ENCODE results near the gene SDCCAG8.
A peak's percentile ranks its signal among the peaks of the same experiment; 100 is the strongest.

The SDCCAG8 gene

GRCh38 chr1:243483952-243484351, 228.1 kb downstream of the SDCCAG8 start:
- H3K4me3 ChIP-seq (ENCODE audit: low read length) = no peak overlapping the region
- H3K27ac ChIP-seq (ENCODE audit: low read depth, low read length) = no peak overlapping the region
- no peaks in the 10 kb centered on the region for H3K36me3 ChIP-seq (ENCODE audit: control insufficient read depth, insufficient read depth, low read length)
- no peaks in the 10 kb centered on the region for H3K27me3 ChIP-seq (ENCODE audit: control insufficient read depth, insufficient read depth, low read length)
- H3K4me1 ChIP-seq (ENCODE audit: control insufficient read depth, insufficient read depth, low read length) = no peaks in the 10 kb centered on the region
- H3K9ac ChIP-seq (ENCODE audit: low read length) = no peak overlapping the region

DNA sequence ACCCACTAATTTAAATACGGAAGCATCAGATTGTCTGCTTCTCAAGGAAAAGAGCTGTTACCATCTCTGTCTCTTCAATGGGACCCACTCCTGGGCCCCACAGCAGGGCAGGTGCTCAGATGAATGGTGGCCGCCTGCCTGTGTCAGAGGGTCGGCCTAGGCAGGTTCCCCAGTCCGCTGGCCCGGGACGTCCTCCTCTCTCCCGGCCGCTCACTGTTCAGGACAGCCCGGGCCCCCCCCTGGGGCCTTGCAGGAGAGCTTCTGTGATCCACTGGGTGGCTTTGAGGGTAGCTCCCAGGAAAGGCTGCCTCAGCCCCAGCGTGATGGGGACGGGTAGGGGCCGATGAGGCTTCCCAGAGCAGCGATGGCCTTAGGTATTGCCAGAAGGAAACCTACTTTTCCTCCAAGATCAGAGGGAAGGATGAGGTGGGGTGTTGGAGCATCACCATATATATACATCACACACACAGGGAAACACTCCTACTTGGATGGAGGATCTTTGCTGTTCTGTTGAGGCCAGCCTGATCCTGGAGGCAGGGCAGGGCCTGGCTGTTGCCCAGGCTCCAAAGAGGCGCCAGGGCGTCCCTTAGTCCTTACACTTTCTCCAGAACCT, 231.3 kb downstream of the SDCCAG8 start:
- no peaks in the 10 kb centered on the region for H3K4me1 ChIP-seq (ENCODE audit: control insufficient read depth, insufficient read depth, low read length)
- H3K36me3 ChIP-seq (ENCODE audit: control insufficient read depth, insufficient read depth, low read length) = no peaks in the 10 kb centered on the region
- H3K27me3 ChIP-seq (ENCODE audit: control insufficient read depth, insufficient read depth, low read length) = no peaks in the 10 kb centered on the region
- H3K27ac ChIP-seq (ENCODE audit: low read depth, low read length) = no peak overlapping the region
- no peak overlapping the region for H3K9ac ChIP-seq (ENCODE audit: low read length)
- no peak overlapping the region for H3K4me3 ChIP-seq (ENCODE audit: low read length)

DNA sequence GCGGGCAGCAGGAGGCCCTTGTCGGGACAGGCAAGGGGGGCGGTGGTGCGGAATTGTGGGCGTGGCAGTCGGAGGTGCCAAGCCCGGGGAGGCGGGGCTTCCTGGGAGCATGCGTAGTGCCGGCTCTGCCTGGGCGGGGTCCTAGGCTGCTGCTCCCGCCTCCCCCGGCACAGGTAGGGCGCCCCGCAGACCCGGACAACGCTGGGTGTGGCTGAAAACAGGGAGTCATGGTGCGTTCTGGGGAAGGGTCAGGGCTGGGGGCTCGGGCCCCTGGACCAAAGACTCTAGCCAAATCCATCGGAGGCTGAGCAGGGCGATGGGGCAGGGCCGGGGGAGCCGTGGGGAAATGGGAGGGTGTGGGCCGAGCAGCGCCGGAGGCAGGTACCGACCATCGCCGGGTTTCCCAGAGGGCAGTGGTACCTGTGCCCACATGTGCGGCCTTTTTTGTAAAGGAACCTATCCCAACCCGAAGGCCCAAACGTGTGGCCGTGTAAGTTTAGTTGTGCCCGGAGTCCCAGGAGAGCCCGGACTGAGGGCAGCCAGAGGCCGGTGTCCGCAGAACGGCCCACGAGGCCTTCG, 231.9 kb downstream of the SDCCAG8 start:
- Histone ChIP-seq H3K9ac (ENCODE audit: low read length) (no peak overlapping the region), H3K4me3 (ENCODE audit: low read length) (no peak overlapping the region), H3K27ac (ENCODE audit: low read depth, low read length) (no peak overlapping the region), H3K27me3 (ENCODE audit: control insufficient read depth, insufficient read depth, low read length) (no peaks in the 10 kb centered on the region), H3K36me3 (ENCODE audit: control insufficient read depth, insufficient read depth, low read length) (no peaks in the 10 kb centered on the region), H3K4me1 (ENCODE audit: control insufficient read depth, insufficient read depth, low read length) (no peaks in the 10 kb centered on the region)

DNA sequence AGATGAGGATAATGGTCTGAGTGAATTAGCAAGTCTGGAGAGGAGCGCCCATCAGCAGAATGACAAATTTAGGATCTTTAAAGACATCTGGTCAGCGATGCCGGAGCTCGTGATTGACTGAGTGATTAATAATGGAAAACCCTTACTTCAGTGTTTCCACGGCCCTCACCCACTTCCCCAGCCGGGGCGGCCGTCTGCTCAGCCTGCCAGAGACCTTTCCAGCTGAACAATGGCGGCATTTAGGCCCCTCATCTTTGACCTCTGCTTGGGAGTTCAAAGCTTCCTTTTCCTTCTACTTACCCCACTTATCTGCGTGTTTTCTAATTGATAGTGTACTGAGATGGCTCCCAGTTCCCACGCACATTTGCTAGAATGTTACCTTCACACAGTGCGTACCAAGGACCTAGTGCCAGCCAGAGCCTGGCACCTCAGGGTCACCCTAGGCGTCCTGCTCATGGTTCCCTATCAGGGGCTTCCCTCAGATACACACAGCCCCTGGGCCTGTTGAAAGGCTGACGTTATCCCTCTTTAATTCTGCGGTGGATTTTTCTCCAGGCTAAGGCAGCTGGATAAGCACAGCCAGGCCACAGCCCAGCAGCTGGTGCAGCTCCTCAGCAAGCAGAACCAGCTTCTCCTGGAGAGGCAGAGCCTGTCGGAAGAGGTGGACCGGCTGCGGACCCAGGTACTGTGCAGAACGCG, 232.8 kb downstream of the SDCCAG8 start:
- H3K36me3 ChIP-seq (ENCODE audit: control insufficient read depth, insufficient read depth, low read length) = no peaks in the 10 kb centered on the region
- H3K9ac ChIP-seq (ENCODE audit: low read length) = no peak overlapping the region
- H3K27ac ChIP-seq (ENCODE audit: low read depth, low read length) = no peak overlapping the region
- no peak overlapping the region for H3K4me3 ChIP-seq (ENCODE audit: low read length)
- no peaks in the 10 kb centered on the region for H3K4me1 ChIP-seq (ENCODE audit: control insufficient read depth, insufficient read depth, low read length)
- no peaks in the 10 kb centered on the region for H3K27me3 ChIP-seq (ENCODE audit: control insufficient read depth, insufficient read depth, low read length)

- Histone ChIP-seq H3K4me3 (ENCODE audit: low read length) (no peak overlapping the region), H3K4me1 (ENCODE audit: control insufficient read depth, insufficient read depth, low read length) (no peaks in the 10 kb centered on the region), H3K27me3 (ENCODE audit: control insufficient read depth, insufficient read depth, low read length) (no peaks in the 10 kb centered on the region), H3K9ac (ENCODE audit: low read length) (no peak overlapping the region), H3K36me3 (ENCODE audit: control insufficient read depth, insufficient read depth, low read length) (no peaks in the 10 kb centered on the region), H3K27ac (ENCODE audit: low read depth, low read length) (no peak overlapping the region)
Measured at GRCh38 chr1:243489158-243489527, 233.3 kb downstream of the SDCCAG8 start.

GRCh38 chr1:243489681-243490546, 234.1 kb downstream of the SDCCAG8 start:
- H3K27ac ChIP-seq (ENCODE audit: low read depth, low read length) = no peak overlapping the region
- no peaks in the 10 kb centered on the region for H3K27me3 ChIP-seq (ENCODE audit: control insufficient read depth, insufficient read depth, low read length)

GRCh38 chr1:243490748-243491686, 235.2 kb downstream of the SDCCAG8 start:
- no peak overlapping the region for H3K27ac ChIP-seq (ENCODE audit: low read depth, low read length)

More at GRCh38 chr1:243489681-243490546, 234.1 kb downstream of the SDCCAG8 start:
- H3K4me3 ChIP-seq (ENCODE audit: low read length) = no peak overlapping the region
- no peaks in the 10 kb centered on the region for H3K4me1 ChIP-seq (ENCODE audit: control insufficient read depth, insufficient read depth, low read length)
- H3K36me3 ChIP-seq (ENCODE audit: control insufficient read depth, insufficient read depth, low read length) = no peaks in the 10 kb centered on the region
- no peak overlapping the region for H3K9ac ChIP-seq (ENCODE audit: low read length)

DNA sequence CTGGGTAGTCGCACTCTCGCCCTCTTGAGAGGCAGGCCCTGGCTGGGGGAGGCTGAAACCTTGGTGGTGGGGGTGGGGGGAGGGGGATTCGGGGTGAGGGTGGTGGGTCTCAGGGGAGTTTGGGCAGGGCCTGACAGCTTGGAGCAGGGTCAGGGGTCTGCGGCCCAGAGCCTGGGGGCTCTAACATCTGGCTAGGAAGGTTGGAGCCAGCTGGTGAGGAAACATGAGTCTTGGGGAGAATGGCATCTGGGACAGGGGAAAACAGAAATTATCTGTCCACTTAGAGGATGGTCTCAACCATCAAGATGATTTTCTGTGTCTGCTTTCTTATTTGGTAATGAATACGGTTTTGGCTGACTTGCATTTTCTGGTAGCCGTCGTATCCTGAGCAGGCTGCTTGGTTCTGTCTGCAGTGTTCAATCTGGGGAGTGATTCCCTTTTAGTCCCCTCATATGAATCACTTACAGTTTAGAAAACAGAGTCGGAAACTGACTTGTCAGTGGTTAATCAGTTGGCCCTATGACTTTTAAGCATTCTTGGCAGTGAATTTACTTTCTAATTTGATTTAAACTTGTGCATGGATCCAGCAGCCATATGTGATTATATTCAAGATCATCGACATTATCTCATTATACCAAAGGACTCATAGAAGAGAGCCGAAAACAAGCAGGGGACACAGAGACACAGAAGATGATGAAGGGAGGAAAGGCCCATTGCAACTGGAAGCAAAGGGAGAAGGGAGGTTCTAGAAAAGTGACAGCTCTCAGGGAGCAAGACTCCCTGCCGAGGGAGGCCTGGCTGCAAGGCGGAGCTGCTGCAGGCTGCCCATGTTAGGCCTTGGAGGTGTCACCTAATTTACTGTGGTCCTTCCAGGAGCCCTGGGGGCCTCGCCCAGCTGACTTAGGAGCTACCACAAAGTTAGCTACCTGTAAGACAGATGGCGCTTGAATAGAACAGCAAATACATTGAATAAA, 237.6 kb downstream of the SDCCAG8 start:
- Histone ChIP-seq H3K27ac (ENCODE audit: low read depth, low read length) (no peak overlapping the region), H3K4me1 (ENCODE audit: control insufficient read depth, insufficient read depth, low read length) (peaks cover 10% of the 10 kb centered on the region), H3K9ac (ENCODE audit: low read length) (no peak overlapping the region), H3K36me3 (ENCODE audit: control insufficient read depth, insufficient read depth, low read length) (peaks cover 3% of the 10 kb centered on the region), H3K27me3 (ENCODE audit: control insufficient read depth, insufficient read depth, low read length) (no peaks in the 10 kb centered on the region), H3K4me3 (ENCODE audit: low read length) (no peak overlapping the region)

More at GRCh38 chr1:243490748-243491686, 235.2 kb downstream of the SDCCAG8 start:
- H3K36me3 ChIP-seq (ENCODE audit: control insufficient read depth, insufficient read depth, low read length) = no peaks in the 10 kb centered on the region
- no peak overlapping the region for H3K9ac ChIP-seq (ENCODE audit: low read length)
- no peak overlapping the region for H3K4me3 ChIP-seq (ENCODE audit: low read length)
- no peaks in the 10 kb centered on the region for H3K27me3 ChIP-seq (ENCODE audit: control insufficient read depth, insufficient read depth, low read length)
- peaks cover 4% of the 10 kb centered on the region for H3K4me1 ChIP-seq (ENCODE audit: control insufficient read depth, insufficient read depth, low read length)

DNA sequence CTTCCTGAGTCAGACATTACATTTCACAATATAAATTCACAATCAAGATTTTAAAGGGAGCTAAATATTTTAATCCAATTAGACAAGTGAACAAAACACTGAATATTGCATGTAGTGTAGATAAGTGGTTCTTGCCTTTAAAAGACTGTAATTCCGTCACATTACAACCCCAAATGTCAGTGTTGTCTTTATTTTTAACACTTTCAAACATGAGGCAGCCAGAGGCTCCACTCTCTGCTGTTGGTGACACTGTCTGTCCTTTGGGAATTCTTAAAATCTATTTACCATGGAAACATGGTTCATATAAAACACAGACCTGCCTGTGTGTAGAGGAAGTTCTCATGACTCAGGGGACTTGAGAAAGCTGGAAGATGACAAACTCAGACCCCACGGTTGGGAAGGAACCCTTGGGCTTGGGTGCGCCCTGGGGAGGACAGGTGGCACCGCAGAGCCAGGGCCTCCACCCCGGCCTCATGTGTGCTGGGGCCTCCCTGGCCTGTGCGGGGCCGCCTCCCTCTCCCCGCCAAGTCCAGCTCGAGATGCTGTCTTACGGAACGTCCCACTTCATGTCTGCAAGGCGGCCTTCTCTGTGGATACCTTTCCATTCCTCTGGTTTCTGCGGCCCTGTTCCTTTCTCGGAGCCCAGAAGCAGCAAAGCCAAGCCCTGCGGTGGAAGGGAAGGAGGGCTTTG, 239.0 kb downstream of the SDCCAG8 start:
- H3K27me3 ChIP-seq (ENCODE audit: control insufficient read depth, insufficient read depth, low read length) = no peaks in the 10 kb centered on the region
- H3K4me1 ChIP-seq (ENCODE audit: control insufficient read depth, insufficient read depth, low read length) = peaks cover 10% of the 10 kb centered on the region
- H3K27ac ChIP-seq (ENCODE audit: low read depth, low read length) = peak overlapping the region; percentile 51
- H3K4me3 ChIP-seq (ENCODE audit: low read length) = no peak overlapping the region
- no peak overlapping the region for H3K9ac ChIP-seq (ENCODE audit: low read length)
- H3K36me3 ChIP-seq (ENCODE audit: control insufficient read depth, insufficient read depth, low read length) = peaks cover 3% of the 10 kb centered on the region

DNA sequence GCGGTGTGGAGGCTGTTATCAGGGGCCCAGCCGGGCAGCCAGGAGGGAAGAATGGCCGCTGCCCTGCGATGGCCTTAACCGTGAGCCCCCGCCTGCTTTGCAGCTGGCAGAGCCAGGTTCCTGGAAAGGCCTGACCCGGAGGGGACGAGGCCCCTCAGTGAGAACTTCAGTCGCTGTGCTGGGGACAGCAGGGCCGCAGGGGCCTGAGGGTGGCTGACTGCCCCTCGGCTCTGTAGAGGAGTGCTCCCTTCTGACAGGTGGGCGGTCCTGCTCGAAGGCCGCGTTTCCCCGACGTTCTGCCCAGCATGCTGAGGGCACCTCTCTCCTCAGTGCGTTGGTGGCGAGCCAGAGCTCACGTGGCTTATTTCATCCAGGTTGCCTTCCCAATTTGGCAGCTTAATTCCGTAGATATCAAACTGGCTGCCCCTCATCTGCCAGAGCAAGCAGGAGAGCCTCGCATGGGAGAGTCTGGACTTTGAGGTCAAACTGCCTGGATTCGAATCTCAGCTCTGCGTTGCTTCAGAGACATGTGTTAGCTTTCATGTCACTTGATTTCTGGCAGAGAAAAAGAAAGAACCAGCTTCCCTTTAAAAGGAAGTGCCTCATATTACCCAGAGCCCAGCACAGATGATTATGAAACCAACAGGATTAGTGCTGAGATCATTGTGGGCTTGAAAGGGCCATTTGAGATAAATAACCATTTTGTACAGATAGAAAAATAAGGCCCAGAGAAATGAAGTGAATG, 239.8 kb downstream of the SDCCAG8 start:
- Histone ChIP-seq H3K27ac (ENCODE audit: low read depth, low read length) (peak overlapping the region; percentile 51), H3K9ac (ENCODE audit: low read length) (no peak overlapping the region), H3K4me3 (ENCODE audit: low read length) (no peak overlapping the region)

More for the DNA sequence above, 239.8 kb downstream of the SDCCAG8 start:
- Histone ChIP-seq H3K4me1 (ENCODE audit: control insufficient read depth, insufficient read depth, low read length) (peaks cover 10% of the 10 kb centered on the region), H3K27me3 (ENCODE audit: control insufficient read depth, insufficient read depth, low read length) (no peaks in the 10 kb centered on the region), H3K36me3 (ENCODE audit: control insufficient read depth, insufficient read depth, low read length) (peaks cover 3% of the 10 kb centered on the region)

All from rectal smooth muscle tissue (tissue), 1 donor.